SKM-1 treated with dmso at 0.1 percent for 144 hours (cell line): ENCODE results near the gene CNBP.

Experiments
- DNase-seq: peaks from one replicate; lab custom pipeline; 2025; ENCODE audit not compliant: unreplicated experiment; lab: John Stamatoyannopoulos, UW

CNBP gene

DNA sequence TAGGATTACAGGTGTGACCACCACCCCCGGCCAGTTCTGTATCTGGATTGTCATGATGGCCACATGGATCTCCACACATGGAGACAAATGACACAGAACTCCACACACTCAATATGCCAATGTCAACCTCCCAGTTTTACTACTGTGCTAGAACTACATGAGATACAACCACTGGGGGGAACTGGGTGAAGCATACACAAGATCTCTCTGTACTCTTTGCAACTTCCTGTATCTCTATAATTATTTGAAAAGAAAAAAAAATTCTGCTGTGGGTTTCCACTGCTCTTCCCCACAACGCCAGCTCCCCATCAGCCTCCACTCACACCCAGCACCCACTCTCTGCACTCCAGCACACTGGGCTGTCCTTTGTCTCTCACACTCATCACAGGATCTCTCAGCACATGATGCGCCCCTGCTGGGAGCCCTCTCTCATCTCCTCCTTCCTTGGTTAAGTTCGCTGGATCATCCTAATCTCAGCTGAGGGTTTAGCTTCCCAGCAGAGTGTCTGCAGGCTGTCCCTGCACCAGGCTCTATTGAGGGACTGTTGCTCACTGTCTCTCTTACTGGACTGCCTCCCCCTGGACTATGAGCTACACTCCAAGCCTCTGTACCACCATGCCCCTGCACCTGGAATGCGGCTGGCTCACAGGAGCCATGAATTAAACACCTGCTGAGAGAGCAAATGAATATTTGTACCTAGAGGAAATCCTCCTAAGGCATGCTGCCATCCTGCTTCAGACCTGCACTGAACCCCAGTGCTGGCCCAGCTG, 51.4 kb downstream of the CNBP start:
- DNase-seq: no peak

DNA sequence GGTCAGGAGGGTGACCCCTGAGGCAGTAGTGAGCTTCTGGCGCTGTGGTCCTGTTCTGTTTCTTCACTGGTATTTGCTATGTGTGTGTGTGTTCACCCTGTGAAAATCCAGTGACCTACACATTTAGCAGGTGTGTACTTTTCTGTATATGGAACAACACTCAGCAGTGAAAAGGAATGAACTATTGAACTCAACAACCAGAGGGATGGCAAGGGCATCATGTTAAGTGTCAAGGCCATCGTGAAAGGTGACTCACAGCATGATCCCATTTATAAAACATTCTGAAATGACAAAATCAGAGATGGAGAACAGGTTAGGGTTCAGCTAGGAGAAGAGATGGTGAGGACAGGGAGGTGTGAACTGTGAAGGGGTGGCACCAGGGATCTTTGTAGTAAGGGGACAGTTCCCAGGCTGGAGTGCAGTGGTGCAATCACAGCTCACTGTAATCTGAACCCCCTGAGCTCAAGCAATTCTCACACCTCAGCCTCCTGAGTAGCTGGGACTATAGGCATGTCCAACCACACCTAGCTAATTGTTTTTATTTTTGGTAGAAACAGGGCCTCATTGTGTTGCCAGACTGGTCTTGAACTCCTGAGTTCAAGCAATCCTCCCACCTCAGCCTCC, 52.1 kb downstream of the CNBP start:
- peak; percentile 26 for DNase-seq

GRCh38 chr3:129130291-129130813, 53.3 kb downstream of the CNBP start:
- DNase-seq: no peak

DNA sequence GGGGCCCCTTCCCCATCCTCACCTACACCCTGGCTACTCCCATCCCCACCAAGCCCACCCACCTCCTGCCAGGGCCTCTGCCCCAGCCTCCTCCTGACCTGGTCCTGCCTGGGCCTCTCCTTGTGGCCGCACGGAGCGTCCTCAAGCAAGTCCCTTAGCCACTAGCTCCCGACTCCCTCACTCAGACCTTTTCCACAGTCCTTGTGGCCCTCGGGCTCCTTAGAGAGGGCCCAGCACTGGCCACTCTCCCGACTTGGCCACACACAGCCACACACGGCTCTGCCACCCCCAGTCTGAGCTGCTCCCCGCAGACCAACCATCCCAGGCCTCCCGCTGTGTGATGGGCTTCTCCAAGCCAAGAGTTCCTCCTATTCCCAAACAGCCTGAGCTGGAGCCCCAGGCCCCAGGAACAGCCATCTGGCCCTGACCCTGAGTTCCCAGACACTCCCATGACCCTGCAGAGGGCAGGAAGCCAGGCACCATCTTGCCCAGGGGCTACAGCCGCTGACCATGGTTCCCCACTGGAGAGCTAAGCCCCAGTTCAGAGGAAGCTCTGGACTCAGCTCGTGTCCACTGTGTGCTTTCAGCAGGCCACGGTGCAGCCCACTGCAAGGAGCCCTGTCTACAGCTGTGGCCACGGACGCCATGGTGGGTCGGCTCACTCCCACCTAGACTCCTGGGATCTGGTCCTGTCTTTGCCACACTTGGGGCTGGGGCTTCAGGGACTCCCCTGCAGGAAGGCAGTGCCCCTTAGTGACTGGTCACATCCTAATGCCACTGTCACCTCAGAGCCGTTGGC, 55.1 kb downstream of the CNBP start:
- no peak for DNase-seq

GRCh38 chr3:129126726-129127280, 56.9 kb downstream of the CNBP start:
- no peak for DNase-seq

DNA sequence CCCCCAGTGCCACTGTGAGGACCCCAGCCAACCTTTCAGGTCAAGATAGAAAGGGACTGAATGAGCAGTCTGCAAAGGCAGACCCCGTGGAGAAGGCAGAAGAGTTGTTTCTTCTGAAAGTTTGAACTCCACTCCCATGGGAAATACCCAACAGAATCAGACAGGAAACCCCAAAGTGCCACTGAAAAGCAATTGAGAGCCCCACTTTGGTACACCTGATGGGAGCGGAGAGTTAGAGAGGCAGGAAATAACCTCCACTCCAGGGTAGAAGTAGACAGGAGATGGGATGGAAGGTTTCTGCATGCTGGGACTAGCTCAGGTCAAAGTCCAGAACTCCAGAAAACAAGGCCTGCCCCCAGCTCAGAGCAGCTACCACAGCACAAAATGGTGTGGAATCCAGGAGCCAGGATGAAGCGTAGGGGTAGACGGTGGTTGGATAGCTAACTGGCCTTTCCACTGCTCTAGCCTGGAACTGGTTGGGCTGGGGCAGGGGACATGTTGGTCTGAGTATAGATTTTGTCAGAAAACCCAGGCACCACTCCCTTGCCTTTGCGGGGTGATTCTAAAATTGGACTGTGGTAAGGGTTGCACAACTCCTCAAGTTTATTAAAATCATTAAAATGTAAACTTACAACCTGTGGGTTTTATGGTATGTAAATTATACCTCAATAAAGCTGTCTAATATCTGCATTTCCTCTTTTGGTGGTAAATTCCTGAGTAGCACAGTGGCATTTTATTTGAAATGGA, 60.2 kb downstream of the CNBP start:
- DNase-seq: peak; percentile 44

GRCh38 chr3:129122412-129123011, 61.2 kb downstream of the CNBP start:
- DNase-seq: no peak

DNA sequence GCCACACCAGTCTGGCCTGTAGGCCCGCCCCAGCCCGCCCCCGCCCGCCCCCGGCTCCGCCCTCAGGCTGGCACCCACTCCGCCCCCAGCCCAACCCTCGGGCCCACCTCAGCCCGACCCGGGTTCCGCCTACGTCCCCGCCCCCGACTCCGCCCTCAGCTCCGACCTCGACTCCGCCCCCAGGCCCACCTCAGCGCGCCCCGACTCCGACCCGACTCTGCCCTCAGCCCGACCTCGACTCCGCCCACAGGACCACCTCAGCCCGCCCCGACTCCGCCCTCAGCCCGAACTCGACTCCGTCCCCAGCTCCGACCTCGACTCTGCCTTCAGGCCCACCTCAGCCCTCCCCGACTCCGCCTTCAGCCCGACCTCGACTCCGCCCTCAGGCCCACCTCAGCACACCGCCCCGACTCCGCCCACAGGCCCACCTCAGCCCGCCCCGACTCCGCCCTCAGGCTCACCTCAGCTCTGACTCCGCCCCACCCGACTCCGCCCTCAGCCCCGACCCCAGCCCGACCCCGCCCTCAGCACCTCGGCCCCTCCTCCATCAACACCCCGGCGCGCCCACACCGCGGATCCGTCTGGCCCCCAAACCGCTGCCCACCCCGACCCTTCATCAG, 61.8 kb downstream of the CNBP start, which contains the start of gene RAB43:
Gene RAB43, minus strand, starts transcription at position 13 of the 620 bp plus-strand sequence. CDS start 315 bp downstream, outside the sequence.
- DNase-seq: peak; percentile 59

GRCh38 chr3:129121016-129121791, 62.5 kb downstream of the CNBP start:
- no peak for DNase-seq

- DNase-seq: peak; percentile 92
These were observed 63.3 kb downstream of the CNBP start for GRCh38 chr3:129120254-129121004.

DNA sequence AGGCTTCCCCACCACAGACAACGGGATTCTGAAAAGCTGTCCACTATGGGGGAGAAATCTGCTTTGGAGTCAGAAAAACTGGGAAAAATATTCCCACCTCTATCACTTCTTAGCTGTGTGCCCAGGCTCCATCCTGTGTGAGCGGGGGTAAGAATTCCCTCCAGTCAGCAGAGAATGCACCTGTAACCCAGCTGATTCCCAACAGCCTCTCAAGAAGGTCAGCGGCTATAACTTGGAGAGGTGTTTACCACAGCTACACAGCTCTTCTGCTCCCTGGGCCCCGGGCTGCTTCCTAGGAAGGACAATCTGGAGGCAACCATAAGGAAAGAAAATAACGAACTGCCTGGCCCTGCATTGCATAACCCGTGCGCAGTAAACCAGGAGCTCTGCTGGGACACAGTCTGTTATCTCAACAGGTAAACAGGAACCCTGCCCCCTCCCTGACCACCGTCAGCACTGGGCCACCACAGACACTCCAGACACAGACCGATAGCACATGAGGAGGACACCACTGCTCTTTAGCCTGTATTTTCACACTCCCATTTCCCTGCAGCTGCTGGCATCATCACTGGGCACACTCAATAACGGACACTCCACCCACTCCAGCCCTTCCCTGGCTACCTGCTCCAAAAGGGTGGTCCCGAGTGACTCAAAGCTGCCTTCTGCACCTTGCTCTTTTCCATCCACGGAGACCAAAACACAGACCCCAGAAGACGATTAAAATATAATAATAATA, 64.2 kb downstream of the CNBP start:
- DNase-seq: no peak

- no peak for DNase-seq
These were observed 65.0 kb downstream of the CNBP start for GRCh38 chr3:129118745-129119144.
